ENCODE results near the gene WNT5A. TPM values are rescaled to one million over a fixed set of nuclear protein-coding genes. Genes with fewer than 3 reads are reported as not detected.
A peak's percentile ranks its signal among the peaks of the same experiment; 100 is the strongest.

Gene WNT5A
- total and polyA plus RNA-seq, 2 of the 4 experiments (the other 2 are of a cell fraction), result 224 to 231 TPM

GRCh38 chr3:55482496-55483195 is 4.5 kb downstream of the WNT5A start:
- Histone ChIP-seq H3K4ac (ENCODE audit: low read depth, low read length) (peak overlapping the region; percentile 100), H3K27ac (ENCODE audit: insufficient read depth, low read length) (peak overlapping the region; percentile 97), H3K14ac (replicated peaks; ENCODE audit: low read depth, low read length) (peak overlapping the region; percentile 99), H3K9me3 (ENCODE audit: control insufficient read depth, insufficient read depth, low read length) (no peaks in the 10 kb centered on the region), H3K27me3 (ENCODE audit: control insufficient read depth, insufficient read depth, low read length) (no peaks in the 10 kb centered on the region), H2BK120ac (ENCODE audit: low read depth, low read length) (peak overlapping the region; percentile 98), H2AK9ac (replicated peaks; ENCODE audit: low read depth, low read length, poor library complexity) (peak overlapping the region; percentile 79), H3K79me1 (ENCODE audit: low read depth in 1 of 2, low read length in 2 of 2) (peaks cover 0 to 17% of the 10 kb centered on the region in 2 experiments; a peak in 1 of 4 replicates), H3K18ac (ENCODE audit: low read depth, low read length) (peak overlapping the region; percentile 91), H2BK15ac (ENCODE audit: low read depth, low read length) (peak overlapping the region; percentile 92; the same call in 2 of the 3 replicates), H4K20me1 (ENCODE audit: insufficient read depth, low read length) (no peaks in the 10 kb centered on the region), H3K9me1 (ENCODE audit: insufficient read depth, low read length) (no peaks in the 10 kb centered on the region), H3K4me2 (ENCODE audit: low read depth, low read length) (peak overlapping the region; percentile 96), H3K4me3 (ENCODE audit: insufficient read depth, low read depth, low read length) (peak overlapping the region; percentile 89), H3K36me3 (ENCODE audit: control insufficient read depth, insufficient read depth, low read length) (peaks cover 31% of the 10 kb centered on the region), H4K8ac (ENCODE audit: low read depth in 2 of 2, low read length in 2 of 2) (peak overlapping the region; percentile 96 to 99), H2BK20ac (ENCODE audit: low read depth, low read length) (peak overlapping the region; percentile 83), H3K23ac (ENCODE audit: low read depth, low read length) (peak overlapping the region; percentile 99), H2BK5ac (ENCODE audit: low read depth, low read length, poor library complexity, severe bottlenecking) (peak overlapping the region; percentile 97), H2AK5ac (ENCODE audit: low read depth, low read length) (peak overlapping the region; percentile 99), H3K9ac (ENCODE audit: low read depth, low read length) (peak overlapping the region; percentile 99), H4K5ac (ENCODE audit: low read depth, low read length) (peak overlapping the region; percentile 97), H2AFZ (replicated peaks; ENCODE audit: low read length, poor library complexity) (peak overlapping the region; percentile 76), H3K56ac (ENCODE audit: extremely low read depth, insufficient read depth, low read length) (peak overlapping the region; percentile 99), H4K91ac (ENCODE audit: insufficient read depth, low read depth, low read length) (peak overlapping the region; percentile 100), H3K4me1 (ENCODE audit: control insufficient read depth, insufficient read depth, low read length) (peaks cover 5% of the 10 kb centered on the region; the same call in 1 of the 2 replicates)
- no TSS peak for BruUV-seq (replicated peaks)
- ATAC-seq (ENCODE audit: low read depth) (peak; percentile 4), DNase-seq (peak; percentile 79)
- dilution Hi-C loops (cut with HindIII; ENCODE audit: low sequenced_read_pairs, unreplicated experiment) (no loop called here), intact Hi-C loops (cut with micrococcal nuclease) (loop anchor here (5.0 to 10.0 kb wide), 2 partner anchors 290 to 652 kb away; no protein-coding TSS in a partner anchor), in situ Hi-C loops (cut with MboI; ENCODE audit: low sequenced_read_pairs) (loop anchor here (5.0 to 10.0 kb wide), 7 partner anchors 315 to 1058 kb away; no protein-coding TSS in a partner anchor)
- ChIA-PET POLR2A (ENCODE audit: unreplicated experiment) (interaction anchor here (0.6 to 1.7 kb wide), 4 partner anchors 313 to 591 kb away, joined by 3 to 5 read pairs (median 4); no protein-coding TSS in a partner anchor), CTCF (no interaction called here)
- 1% methylated on average over 17 of the region's 38 CpGs; no CpG with 5 or more reads in 1 of the 2 experiments for WGBS, 2 experiments (ENCODE audit: extremely low coverage in 2 of 2, insufficient read length in 1 of 2)
- no peak for TF ChIP-seq NFE2L2 (IDR thresholded peaks at IDR 0.05; ENCODE audit: low read depth, low read length)
- TF ChIP-seq CHD1 (IDR thresholded peaks at IDR 0.05; ENCODE audit: low read depth, low read length), result no peak
- no peak for TF ChIP-seq RAD21 (IDR thresholded peaks at IDR 0.05; ENCODE audit: low read length)
- no peak for TF ChIP-seq RCOR1 (IDR thresholded peaks at IDR 0.05; ENCODE audit: insufficient replicate concordance, low read length)
- TF ChIP-seq, protein P1, sequence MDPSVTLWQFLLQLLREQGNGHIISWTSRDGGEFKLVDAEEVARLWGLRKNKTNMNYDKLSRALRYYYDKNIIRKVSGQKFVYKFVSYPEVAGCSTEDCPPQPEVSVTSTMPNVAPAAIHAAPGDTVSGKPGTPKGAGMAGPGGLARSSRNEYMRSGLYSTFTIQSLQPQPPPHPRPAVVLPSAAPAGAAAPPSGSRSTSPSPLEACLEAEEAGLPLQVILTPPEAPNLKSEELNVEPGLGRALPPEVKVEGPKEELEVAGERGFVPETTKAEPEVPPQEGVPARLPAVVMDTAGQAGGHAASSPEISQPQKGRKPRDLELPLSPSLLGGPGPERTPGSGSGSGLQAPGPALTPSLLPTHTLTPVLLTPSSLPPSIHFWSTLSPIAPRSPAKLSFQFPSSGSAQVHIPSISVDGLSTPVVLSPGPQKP (IDR thresholded peaks at IDR 0.05; ENCODE audit: borderline replicate concordance, low read depth, low read length), result no peak
- TF ChIP-seq MXI1 (IDR thresholded peaks at IDR 0.05; ENCODE audit: borderline replicate concordance, low read depth, low read length), result peak; percentile 45; the same call in 1 of the 2 replicates
- no peak for TF ChIP-seq USF2 (IDR thresholded peaks at IDR 0.05; ENCODE audit: low read depth, low read length)
- TF ChIP-seq CEBPB (IDR thresholded peaks at IDR 0.05; ENCODE audit: low read depth, low read length), result no peak
- peak; percentile 69 for TF ChIP-seq BHLHE40 (IDR thresholded peaks at IDR 0.05; ENCODE audit: low read depth, low read length)
- no peak for TF ChIP-seq FOS (IDR thresholded peaks at IDR 0.05; ENCODE audit: low read depth, low read length)
- TF ChIP-seq, protein P2, sequence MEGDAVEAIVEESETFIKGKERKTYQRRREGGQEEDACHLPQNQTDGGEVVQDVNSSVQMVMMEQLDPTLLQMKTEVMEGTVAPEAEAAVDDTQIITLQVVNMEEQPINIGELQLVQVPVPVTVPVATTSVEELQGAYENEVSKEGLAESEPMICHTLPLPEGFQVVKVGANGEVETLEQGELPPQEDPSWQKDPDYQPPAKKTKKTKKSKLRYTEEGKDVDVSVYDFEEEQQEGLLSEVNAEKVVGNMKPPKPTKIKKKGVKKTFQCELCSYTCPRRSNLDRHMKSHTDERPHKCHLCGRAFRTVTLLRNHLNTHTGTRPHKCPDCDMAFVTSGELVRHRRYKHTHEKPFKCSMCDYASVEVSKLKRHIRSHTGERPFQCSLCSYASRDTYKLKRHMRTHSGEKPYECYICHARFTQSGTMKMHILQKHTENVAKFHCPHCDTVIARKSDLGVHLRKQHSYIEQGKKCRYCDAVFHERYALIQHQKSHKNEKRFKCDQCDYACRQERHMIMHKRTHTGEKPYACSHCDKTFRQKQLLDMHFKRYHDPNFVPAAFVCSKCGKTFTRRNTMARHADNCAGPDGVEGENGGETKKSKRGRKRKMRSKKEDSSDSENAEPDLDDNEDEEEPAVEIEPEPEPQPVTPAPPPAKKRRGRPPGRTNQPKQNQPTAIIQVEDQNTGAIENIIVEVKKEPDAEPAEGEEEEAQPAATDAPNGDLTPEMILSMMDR (conservative IDR thresholded peaks at IDR 0.05; ENCODE audit: low read depth, low read length), result no peak
- no peak for TF ChIP-seq RFX5 (IDR thresholded peaks at IDR 0.05; ENCODE audit: low read depth, low read length)
- peak; percentile 58; the same call in 1 of the 2 replicates for TF ChIP-seq MAZ (IDR thresholded peaks at IDR 0.05; ENCODE audit: borderline replicate concordance, low read depth, low read length)

Measured in IMR-90 (cell line).